ENCODE data around the gene SHKBP1.
A peak's percentile ranks its signal among the peaks of the same experiment; 100 is the strongest.

The SHKBP1 gene

GRCh38 chr19:40549007-40549708, 27.5 kb upstream of the SHKBP1 start (continued):
- TF ChIP-seq, protein P1, sequence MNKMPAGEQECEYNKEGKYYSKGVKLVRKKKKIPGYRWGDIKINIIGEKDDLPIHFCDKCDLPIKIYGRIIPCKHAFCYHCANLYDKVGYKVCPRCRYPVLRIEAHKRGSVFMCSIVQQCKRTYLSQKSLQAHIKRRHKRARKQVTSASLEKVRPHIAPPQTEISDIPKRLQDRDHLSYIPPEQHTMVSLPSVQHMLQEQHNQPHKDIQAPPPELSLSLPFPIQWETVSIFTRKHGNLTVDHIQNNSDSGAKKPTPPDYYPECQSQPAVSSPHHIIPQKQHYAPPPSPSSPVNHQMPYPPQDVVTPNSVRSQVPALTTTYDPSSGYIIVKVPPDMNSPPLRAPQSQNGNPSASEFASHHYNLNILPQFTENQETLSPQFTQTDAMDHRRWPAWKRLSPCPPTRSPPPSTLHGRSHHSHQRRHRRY (tag by site-specific recombination; IDR thresholded peaks at IDR 0.05) = no peak
- TF ChIP-seq HOXA7 (CRISPR knock-in tag; IDR thresholded peaks at IDR 0.05; ENCODE audit: borderline replicate concordance) = no peak
- TF ChIP-seq BCL11B (tag by site-specific recombination; IDR thresholded peaks at IDR 0.05; ENCODE audit: low read depth) = no peak
- TF ChIP-seq, protein P2, sequence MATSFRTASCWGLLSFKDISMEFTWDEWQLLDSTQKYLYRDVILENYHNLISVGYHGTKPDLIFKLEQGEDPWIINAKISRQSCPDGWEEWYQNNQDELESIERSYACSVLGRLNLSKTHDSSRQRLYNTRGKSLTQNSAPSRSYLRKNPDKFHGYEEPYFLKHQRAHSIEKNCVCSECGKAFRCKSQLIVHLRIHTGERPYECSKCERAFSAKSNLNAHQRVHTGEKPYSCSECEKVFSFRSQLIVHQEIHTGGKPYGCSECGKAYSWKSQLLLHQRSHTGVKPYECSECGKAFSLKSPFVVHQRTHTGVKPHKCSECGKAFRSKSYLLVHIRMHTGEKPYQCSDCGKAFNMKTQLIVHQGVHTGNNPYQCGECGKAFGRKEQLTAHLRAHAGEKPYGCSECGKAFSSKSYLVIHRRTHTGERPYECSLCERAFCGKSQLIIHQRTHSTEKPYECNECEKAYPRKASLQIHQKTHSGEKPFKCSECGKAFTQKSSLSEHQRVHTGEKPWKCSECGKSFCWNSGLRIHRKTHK (tag by site-specific recombination; IDR thresholded peaks at IDR 0.05) = no peak
- TF ChIP-seq ZNF664 (tag by site-specific recombination; IDR thresholded peaks at IDR 0.05) = no peak
- TF ChIP-seq ZBTB20 (tag by site-specific recombination; IDR thresholded peaks at IDR 0.05) = no peak
- TF ChIP-seq INSM2 (tag by site-specific recombination; IDR thresholded peaks at IDR 0.05) = no peak
- TF ChIP-seq, protein P3, sequence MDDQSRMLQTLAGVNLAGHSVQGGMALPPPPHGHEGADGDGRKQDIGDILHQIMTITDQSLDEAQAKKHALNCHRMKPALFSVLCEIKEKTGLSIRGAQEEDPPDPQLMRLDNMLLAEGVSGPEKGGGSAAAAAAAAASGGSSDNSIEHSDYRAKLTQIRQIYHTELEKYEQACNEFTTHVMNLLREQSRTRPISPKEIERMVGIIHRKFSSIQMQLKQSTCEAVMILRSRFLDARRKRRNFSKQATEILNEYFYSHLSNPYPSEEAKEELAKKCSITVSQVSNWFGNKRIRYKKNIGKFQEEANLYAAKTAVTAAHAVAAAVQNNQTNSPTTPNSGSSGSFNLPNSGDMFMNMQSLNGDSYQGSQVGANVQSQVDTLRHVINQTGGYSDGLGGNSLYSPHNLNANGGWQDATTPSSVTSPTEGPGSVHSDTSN (CRISPR knock-in tag; IDR thresholded peaks at IDR 0.05) = peak; percentile 69; the same call in 1 of the 2 replicates
- no peak for TF ChIP-seq HOXC10 (CRISPR knock-in tag; IDR thresholded peaks at IDR 0.05)
- no peak for TF ChIP-seq ZNF19 (tag by site-specific recombination; IDR thresholded peaks at IDR 0.05; ENCODE audit: low read depth)
- TF ChIP-seq ZNF701 (tag by site-specific recombination; IDR thresholded peaks at IDR 0.05) = no peak
- no peak for TF ChIP-seq ZNF37A (tag by site-specific recombination; IDR thresholded peaks at IDR 0.05)
- peak; percentile 55; the same call in 1 of the 2 replicates for TF ChIP-seq ZNF121 (tag by site-specific recombination; IDR thresholded peaks at IDR 0.05)
- TF ChIP-seq ZFP37 (tag by site-specific recombination; IDR thresholded peaks at IDR 0.05) = peak; percentile 10; the same call in 1 of the 2 replicates
- TF ChIP-seq, protein P4, sequence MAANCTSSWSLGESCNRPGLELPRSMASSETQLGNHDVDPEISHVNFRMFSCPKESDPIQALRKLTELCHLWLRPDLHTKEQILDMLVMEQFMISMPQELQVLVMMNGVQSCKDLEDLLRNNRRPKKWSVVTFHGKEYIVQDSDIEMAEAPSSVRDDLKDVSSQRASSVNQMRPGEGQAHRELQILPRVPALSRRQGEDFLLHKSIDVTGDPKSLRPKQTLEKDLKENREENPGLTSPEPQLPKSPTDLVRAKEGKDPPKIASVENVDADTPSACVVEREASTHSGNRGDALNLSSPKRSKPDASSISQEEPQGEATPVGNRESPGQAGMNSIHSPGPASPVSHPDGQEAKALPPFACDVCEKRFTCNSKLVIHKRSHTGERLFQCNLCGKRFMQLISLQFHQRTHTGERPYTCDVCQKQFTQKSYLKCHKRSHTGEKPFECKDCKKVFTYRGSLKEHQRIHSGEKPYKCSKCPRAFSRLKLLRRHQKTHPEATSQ (tag by site-specific recombination; IDR thresholded peaks at IDR 0.05) = 0 out of 2 replicates have a peak, but pooled peaks have one; percentile 64
- no peak for TF ChIP-seq TSHZ1 (tag by site-specific recombination; IDR thresholded peaks at IDR 0.05; ENCODE audit: borderline replicate concordance)
- TF ChIP-seq, protein P5, sequence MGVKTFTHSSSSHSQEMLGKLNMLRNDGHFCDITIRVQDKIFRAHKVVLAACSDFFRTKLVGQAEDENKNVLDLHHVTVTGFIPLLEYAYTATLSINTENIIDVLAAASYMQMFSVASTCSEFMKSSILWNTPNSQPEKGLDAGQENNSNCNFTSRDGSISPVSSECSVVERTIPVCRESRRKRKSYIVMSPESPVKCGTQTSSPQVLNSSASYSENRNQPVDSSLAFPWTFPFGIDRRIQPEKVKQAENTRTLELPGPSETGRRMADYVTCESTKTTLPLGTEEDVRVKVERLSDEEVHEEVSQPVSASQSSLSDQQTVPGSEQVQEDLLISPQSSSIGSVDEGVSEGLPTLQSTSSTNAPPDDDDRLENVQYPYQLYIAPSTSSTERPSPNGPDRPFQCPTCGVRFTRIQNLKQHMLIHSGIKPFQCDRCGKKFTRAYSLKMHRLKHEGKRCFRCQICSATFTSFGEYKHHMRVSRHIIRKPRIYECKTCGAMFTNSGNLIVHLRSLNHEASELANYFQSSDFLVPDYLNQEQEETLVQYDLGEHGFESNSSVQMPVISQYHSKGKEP (tag by site-specific recombination; IDR thresholded peaks at IDR 0.05) = peak; percentile 58; the same call in 1 of the 2 replicates
- no peak for TF ChIP-seq MYNN (tag by site-specific recombination; IDR thresholded peaks at IDR 0.05; ENCODE audit: borderline replicate concordance)
- no peak for TF ChIP-seq ZNF394 (tag by site-specific recombination; IDR thresholded peaks at IDR 0.05; ENCODE audit: borderline replicate concordance)
- TF ChIP-seq SALL2 (tag by site-specific recombination; IDR thresholded peaks at IDR 0.05; ENCODE audit: borderline replicate concordance) = no peak
- no peak for TF ChIP-seq ZNF558 (tag by site-specific recombination; IDR thresholded peaks at IDR 0.05)
- TF ChIP-seq KLF1 (tag by site-specific recombination; IDR thresholded peaks at IDR 0.05) = peak; percentile 89
- no peak for TF ChIP-seq WT1 (tag by site-specific recombination; IDR thresholded peaks at IDR 0.05)
- TF ChIP-seq ZSCAN23 (tag by site-specific recombination; IDR thresholded peaks at IDR 0.05) = no peak
- peak; percentile 20 for TF ChIP-seq KLF7 (tag by site-specific recombination; IDR thresholded peaks at IDR 0.05; ENCODE audit: borderline replicate concordance)
- TF ChIP-seq ZNF530 (tag by site-specific recombination; IDR thresholded peaks at IDR 0.05; ENCODE audit: low read depth) = no peak
- no peak for TF ChIP-seq ZNF514 (tag by site-specific recombination; IDR thresholded peaks at IDR 0.05)
- TF ChIP-seq GFI1B (tag by site-specific recombination; IDR thresholded peaks at IDR 0.05) = no peak
